Measurements from ENCODE around the gene MEIKIN. TPM values are rescaled to one million over a fixed set of nuclear protein-coding genes. Genes with fewer than 3 reads are reported as not detected.

MEIKIN gene
- total and polyA plus RNA-seq, 2 experiments from 2014 or later = not detected

GRCh38 chr5:131759704-131760103 is 185.8 kb downstream of the MEIKIN start (continued):
- TF ChIP-seq ZNF462 (CRISPR knock-in tag; IDR thresholded peaks at IDR 0.05) (no peak), CTCF (conservative IDR thresholded peaks at IDR 0.05; ENCODE audit: low read depth in 2 of 2) (no peak), ETS1 (IDR thresholded peaks at IDR 0.05) (no peak)

GRCh38 chr5:131758520-131758900 is 187.0 kb downstream of the MEIKIN start:
- no peaks in the 10 kb centered on the region for H3K9me2 ChIP-seq (ENCODE audit: insufficient read depth)
- DNase-seq (ENCODE audit: low spot score) (no peak), ATAC-seq (no peak)
- TF ChIP-seq JUNB (IDR thresholded peaks at IDR 0.05; ENCODE audit: unreplicated experiment) (no peak), STAT1 (IDR thresholded peaks at IDR 0.05; ENCODE audit: unreplicated experiment) (no peak), POLR2AphosphoS5 (IDR thresholded peaks at IDR 0.05; ENCODE audit: low read depth) (no peak), CTCF (conservative IDR thresholded peaks at IDR 0.05; ENCODE audit: low read depth in 2 of 2) (no peak), CREB1 (CRISPR knock-in tag; IDR thresholded peaks at IDR 0.05; ENCODE audit: low read depth) (no peak), NANOG (IDR thresholded peaks at IDR 0.05; ENCODE audit: borderline replicate concordance) (no peak), ZNF114 (CRISPR knock-in tag; IDR thresholded peaks at IDR 0.05) (no peak), EZH2phosphoT487 (IDR thresholded peaks at IDR 0.05; ENCODE audit: unreplicated experiment) (no peak), ZNF331 (CRISPR knock-in tag; IDR thresholded peaks at IDR 0.05; ENCODE audit: low read depth) (no peak)
- Mint-ChIP-seq H3K4me1 (peaks cover 4% of the 10 kb centered on the region; the same call in 2 of the 3 replicates), H3K9me3 (no peaks in the 10 kb centered on the region), H3K27me3 (ENCODE audit: insufficient read depth, low read depth, poor library complexity) (no peaks in the 10 kb centered on the region), H3K36me3 (ENCODE audit: low read depth) (no peaks in the 10 kb centered on the region), H3K27ac (0 out of 2 replicates have a peak overlapping the region, but pooled peaks have one; percentile 23), H3K4me3 (no peak overlapping the region)
- peaks cover 98% of the 10 kb centered on the region for H3K79me2 ChIP-seq (replicated peaks; ENCODE audit: insufficient read depth)
- no peak overlapping the region for H3K27ac ChIP-seq (ENCODE audit: low read depth)
- no peaks in the 10 kb centered on the region for H3K36me3 ChIP-seq (ENCODE audit: insufficient read depth)
- no peak overlapping the region for H2AFZ ChIP-seq
- 0 out of 2 replicates have a peak, but pooled peaks cover 9% of the 10 kb centered on the region for H3K4me1 ChIP-seq (ENCODE audit: insufficient read depth)
- H4K20me1 ChIP-seq (replicated peaks; ENCODE audit: insufficient read depth) = peaks cover 20% of the 10 kb centered on the region
- no peaks in the 10 kb centered on the region for H3F3A ChIP-seq (replicated peaks; ENCODE audit: low read depth)
- H3K4me3 ChIP-seq = no peak overlapping the region
- no peaks in the 10 kb centered on the region for H3K27me3 ChIP-seq (ENCODE audit: insufficient read depth)
- no peak overlapping the region for H3K4me2 ChIP-seq
